H1 (cell line): ENCODE data around the gene BSPRY. TPM values are rescaled to one million over a fixed set of nuclear protein-coding genes. Genes with fewer than 3 reads are reported as not detected.
"Not testable (repeated sequence)": the region's sequence is repeated elsewhere in the genome, so short reads cannot be mapped to it uniquely, and the experiment has no call there.

Experiments
- CTCF ChIA-PET: fragments of 300-600 bp; sonication (Branson Sonifier 250); formaldehyde crosslinking; loops from one replicate; lab custom pipeline; 2021; ENCODE audit not compliant: partially characterized antibody; lab: Charles Lee
- POLR2A ChIA-PET: fragments of 300-600 bp; sonication (Branson Sonifier 250); formaldehyde crosslinking; loops from one replicate; lab custom pipeline; 2021; ENCODE audit warnings: inconsistent platforms; ENCODE audit not compliant: partially characterized antibody; lab: Charles Lee
- DNase-seq, 2 experiments: peaks; one replicate each; pipeline versions ENCODE4 v3.0.0 to v3.0.0-alpha.2; 2010 to 2022; ENCODE audit warnings: low spot score in 2 of 2, low read depth in 1 of 2, mixed read lengths in 1 of 2
- FAIRE-seq: peaks from 2 replicates; lab custom pipeline; 2011; peaks lifted over from hg19 to GRCh38; lab: Jason Lieb, UNC
- H2AFZ ChIP-seq: 2 replicates; pipeline ENCODE4 v1.8.1; 2012; ENCODE audit warnings: low read length, inconsistent platforms
- H2AK5ac ChIP-seq: 2 replicates; pipeline ENCODE4 v1.6.1; 2013; ENCODE audit warnings: low read depth, low read length
- H2BK120ac ChIP-seq: replicated peaks from 2 replicates; pipeline ENCODE3; 2013; ENCODE audit warnings: low read depth, low read length, inconsistent platforms
- H2BK12ac ChIP-seq: 2 replicates; pipeline ENCODE4 v1.6.1; 2013; ENCODE audit warnings: low read depth, low read length
- H2BK15ac ChIP-seq: 2 replicates; pipeline ENCODE4 v1.6.1; 2013; ENCODE audit warnings: low read length
- H2BK20ac ChIP-seq: 2 replicates; pipeline ENCODE4 v1.6.1; 2013; ENCODE audit warnings: low read length
- H2BK5ac ChIP-seq: 2 replicates; pipeline ENCODE4 v1.6.1; 2013; ENCODE audit warnings: low read depth, low read length
- H3K14ac ChIP-seq: 2 replicates; pipeline ENCODE4 v1.6.1; 2013; ENCODE audit warnings: inconsistent platforms; ENCODE audit not compliant: insufficient read length
- H3K18ac ChIP-seq: 2 replicates; pipeline ENCODE4 v1.6.1; 2013; ENCODE audit warnings: low read length; ENCODE audit errors: extremely low read depth
- H3K23ac ChIP-seq: 2 replicates; pipeline ENCODE4 v1.6.1; 2013; ENCODE audit warnings: inconsistent platforms; ENCODE audit not compliant: insufficient read length
- H3K23me2 ChIP-seq: 2 replicates; pipeline ENCODE4 v1.6.1; 2013; ENCODE audit warnings: low read depth, low read length
- H3K27ac ChIP-seq: 2 replicates; pipeline ENCODE4 v1.6.1; 2011; ENCODE audit warnings: low read depth, low read length, inconsistent platforms
- H3K27me3 ChIP-seq, 4 experiments: replicated peaks in 1 of 4; 1 replicate in 1 of 4; 2 replicates in 3 of 4; pipeline versions ENCODE4 v1.6.1 to v1.8.1; 2011 to 2013; ENCODE audit warnings: low read length in 3 of 4, mild to moderate bottlenecking in 3 of 4, inconsistent platforms in 2 of 4, mixed read lengths in 2 of 4, moderate library complexity in 1 of 4; ENCODE audit not compliant: control insufficient read depth in 3 of 4, insufficient read depth in 3 of 4; ENCODE audit errors: extremely low read depth in 1 of 4
- H3K36me3 ChIP-seq, 4 experiments: 2 replicates each; pipeline versions ENCODE4 v1.6.1 to v1.8.1; 2011 to 2013; ENCODE audit warnings: mild to moderate bottlenecking in 4 of 4, low read length in 3 of 4, moderate library complexity in 2 of 4, control low read depth in 1 of 4, inconsistent platforms in 1 of 4; ENCODE audit not compliant: insufficient read depth in 4 of 4, control insufficient read depth in 2 of 4
- H3K4ac ChIP-seq: replicated peaks from 2 replicates; pipeline ENCODE3; 2013; ENCODE audit warnings: low read length, low read depth, mixed read lengths, inconsistent platforms; ENCODE audit not compliant: insufficient read length
- H3K4me1 ChIP-seq, 4 experiments: replicated peaks in 1 of 4; 1 replicate in 1 of 4; 2 replicates in 3 of 4; pipeline versions ENCODE4 v1.6.1 to v1.8.1; 2011 to 2013; ENCODE audit warnings: low read length in 3 of 4, inconsistent platforms in 2 of 4, mixed read lengths in 1 of 4; ENCODE audit not compliant: insufficient read depth in 4 of 4, control insufficient read depth in 3 of 4
- H3K4me2 ChIP-seq, 2 experiments: 2 replicates each; pipeline versions ENCODE4 v1.6.1 to v1.8.1; 2011 to 2013; ENCODE audit warnings: low read depth in 2 of 2, low read length in 2 of 2, control low read depth in 1 of 2, inconsistent platforms in 1 of 2, mild to moderate bottlenecking in 1 of 2; ENCODE audit not compliant: insufficient read depth in 1 of 2
- H3K4me3 ChIP-seq, 4 experiments: fragments of 200-600, 300-600 bp in 1 of 4; sonication (generic), shearing (Covaris generic), sonication (Bioruptor Twin) in 1 of 4; 2 replicates each; pipeline versions ENCODE4 v1.5.1 to v1.8.1; 2011 to 2016; ENCODE audit warnings: low read length in 4 of 4, low read depth in 3 of 4, control low read depth in 2 of 4, inconsistent platforms in 2 of 4, mild to moderate bottlenecking in 2 of 4, mixed read lengths in 1 of 4, moderate library complexity in 1 of 4; ENCODE audit not compliant: insufficient read depth in 2 of 4; ENCODE audit errors: extremely low read depth in 1 of 4
- H3K56ac ChIP-seq: replicated peaks from 2 replicates; pipeline ENCODE3; 2013; ENCODE audit warnings: low read depth, mild to moderate bottlenecking, mixed read lengths, low read length, inconsistent platforms; ENCODE audit not compliant: insufficient read length
- H3K79me1 ChIP-seq: 2 replicates; pipeline ENCODE4 v1.6.1; 2013; ENCODE audit warnings: low read depth, low read length, control low read depth
- H3K79me2 ChIP-seq, 2 experiments: 2 replicates each; pipeline versions ENCODE4 v1.6.1 to v1.8.1; 2012 to 2013; ENCODE audit warnings: low read length in 2 of 2, mild to moderate bottlenecking in 2 of 2, inconsistent platforms in 1 of 2; ENCODE audit not compliant: insufficient read depth in 2 of 2, control insufficient read depth in 1 of 2
- H3K9ac ChIP-seq, 4 experiments: replicated peaks in 1 of 4; 1 replicate in 1 of 4; 2 replicates in 3 of 4; pipeline versions ENCODE4 v1.6.1 to v1.8.1; 2011 to 2013; ENCODE audit warnings: low read depth in 3 of 4, low read length in 3 of 4, control low read depth in 2 of 4, mild to moderate bottlenecking in 2 of 4, moderate library complexity in 2 of 4, inconsistent platforms in 1 of 4; ENCODE audit errors: extremely low read depth in 1 of 4
- H3K9me3 ChIP-seq, 2 experiments: 2 replicates each; pipeline versions ENCODE4 v1.6.1 to v1.8.1; 2012 to 2013; ENCODE audit warnings: mild to moderate bottlenecking in 2 of 2, moderate library complexity in 2 of 2, control low read depth in 1 of 2, inconsistent platforms in 1 of 2, low read depth in 1 of 2, low read length in 1 of 2, mixed read lengths in 1 of 2; ENCODE audit not compliant: insufficient read depth in 2 of 2
- H4K20me1 ChIP-seq, 2 experiments: replicated peaks in 1 of 2; 2 replicates each; pipeline versions ENCODE3 to v1.8.1; 2011 to 2013; ENCODE audit warnings: inconsistent platforms in 2 of 2, low read length in 2 of 2, mild to moderate bottlenecking in 1 of 2; ENCODE audit not compliant: insufficient read depth in 2 of 2, control insufficient read depth in 1 of 2
- H4K5ac ChIP-seq: 2 replicates; pipeline ENCODE4 v1.6.1; 2013; ENCODE audit warnings: low read length, low read depth, mixed read lengths, inconsistent platforms; ENCODE audit not compliant: insufficient read length
- H4K8ac ChIP-seq: 2 replicates; pipeline ENCODE4 v1.8.0; 2013; ENCODE audit warnings: mild to moderate bottlenecking, moderate library complexity, low read length, inconsistent platforms; ENCODE audit not compliant: insufficient read depth; ENCODE audit errors: extremely low read depth
- H4K91ac ChIP-seq: replicated peaks from 2 replicates; pipeline ENCODE3; 2013; ENCODE audit warnings: low read length, mixed read lengths, inconsistent platforms; ENCODE audit not compliant: insufficient read length
- WGBS, 2 experiments: shearing (Covaris generic) in 1 of 2; methylation state at CpG; one replicate each; pipeline versions ENCODE4 v1.1.6 to v1.1.7; 2013 to 2015; ENCODE audit warnings: low lambda C conversion rate in 2 of 2, mixed read lengths in 2 of 2, inconsistent platforms in 1 of 2, low coverage in 1 of 2, missing lambda C conversion rate in 1 of 2; ENCODE audit not compliant: insufficient replicate concordance in 2 of 2, insufficient coverage in 1 of 2, insufficient read length in 1 of 2; ENCODE audit errors: extremely low coverage in 1 of 2, missing lambda C conversion rate in 1 of 2; 5-methylcytosine and 5-hydroxymethylcytosine counted together
- polyA plus RNA-seq, 7 experiments: library from polyadenylated mRNA; depleted of rRNA in 3 of 7; stranded (reverse) in 5 of 7; unstranded in 2 of 7; fragments of >200 nt in 5 of 7; fragments of 200-250 nt in 2 of 7; gene quantifications; 1 replicate in 5 of 7; 2 replicates in 1 of 7; 4 replicates in 1 of 7; pipeline versions ENCODE4 v1.2.1 to v1.2.3, GENCODE V29; 2011 to 2013; ENCODE audit warnings: missing spikeins in 2 of 7, mixed read lengths in 2 of 7
- total RNA-seq: library from RNA; stranded (reverse); fragmentation: NEBNext Ultra II Directional; extraction: Animal tissue kit (Norgen Biotek cat#: 25700); gene quantifications from 2 replicates; pipeline ENCODE4 v1.2.1, GENCODE V29; 2021

The BSPRY gene
- total and polyA plus RNA-seq, 2 of the 8 experiments (the other 6 are each of a cell fraction or from before 2014, with no cell fraction given) = 5.5 to 10.9 TPM

GRCh38 chr9:113365652-113366051 lies 16.3 kb downstream of the BSPRY start:
- H2AK5ac ChIP-seq, H2BK12ac ChIP-seq, POLR2A ChIA-PET, H3K4me1 ChIP-seq, H3K27ac ChIP-seq, H3K9ac ChIP-seq, FAIRE-seq, H4K91ac ChIP-seq, H2BK20ac ChIP-seq, H4K8ac ChIP-seq, H3K4me2 ChIP-seq, H3K79me2 ChIP-seq, H2AFZ ChIP-seq, DNase-seq, H4K20me1 ChIP-seq, H3K27me3 ChIP-seq, H2BK15ac ChIP-seq, H3K4ac ChIP-seq, H4K5ac ChIP-seq, H3K79me1 ChIP-seq, H3K18ac ChIP-seq, H3K9me3 ChIP-seq, H3K23me2 ChIP-seq, H3K36me3 ChIP-seq, H3K23ac ChIP-seq, H3K56ac ChIP-seq, H2BK120ac ChIP-seq, H2BK5ac ChIP-seq, H3K4me3 ChIP-seq, H3K14ac ChIP-seq: not testable (repeated sequence)
- WGBS, 2 experiments = 90% methylated on average over 3 of the region's 3 CpGs; no CpG with 5 or more reads in 1 of the 2 experiments
- CTCF ChIA-PET = interaction anchor here (1.2 to 1.8 kb wide), 3 partner anchors 9 to 46 kb away, joined by 3 to 5 read pairs (median 3); no protein-coding TSS in a partner anchor
